Right lobe of liver (tissue), 6 donors: ENCODE measurements around the gene ABCB4. TPM values are rescaled to one million over a fixed set of nuclear protein-coding genes. Genes with fewer than 3 reads are reported as not detected.

Experiments
- ATAC-seq, 4 donors: fragments of 200-7000 bp; cut with Tn5 transposase; one replicate each; pipeline ENCODE4 v1.9.1; 2020; ENCODE audit warnings: mild to moderate bottlenecking in 4 of 4, moderate library complexity in 4 of 4
- DNase-seq, 3 donors: peaks; one replicate each; pipeline ENCODE4 v3.0.0-alpha.2; 2020
- H3K27ac ChIP-seq, 3 donors: fragments of 200-600 bp; one replicate each; pipeline ENCODE4 v1.8.0; 2022
- H3K27me3 ChIP-seq, 2 donors: fragments of 200-600 bp; one replicate each; pipeline ENCODE4 v1.8.0; 2022
- H3K36me3 ChIP-seq, 4 donors: fragments of 200-600 bp; sonication (generic) in 1 of 4; one replicate each; pipeline versions ENCODE4 v1.5.1 to v1.8.0; 2017 to 2022; ENCODE audit warnings: control low read depth in 1 of 4
- H3K4me1 ChIP-seq, 4 donors: fragments of 200-600 bp; sonication (generic) in 1 of 4; one replicate each; pipeline versions ENCODE4 v1.5.1 to v1.8.0; 2017 to 2022; ENCODE audit warnings: control low read depth in 1 of 4
- H3K4me3 ChIP-seq, 3 donors: fragments of 200-600 bp; one replicate each; pipeline ENCODE4 v1.8.0; 2022
- H3K9me3 ChIP-seq, 4 donors: fragments of 200-600 bp; sonication (generic) in 1 of 4; one replicate each; pipeline versions ENCODE4 v1.5.1 to v1.8.0; 2017 to 2022; ENCODE audit warnings: control low read depth in 1 of 4
- CTCF ChIP-seq, 4 donors: fragments of 200-600 bp in 3 of 4; fragments of 450-650 bp in 1 of 4; IDR thresholded peaks; one replicate each; pipeline versions ENCODE4 v1.5.1 to v1.8.0; 2016 to 2022; ENCODE audit warnings: antibody characterized with exemption in 4 of 4, mild to moderate bottlenecking in 2 of 4
- POLR2A ChIP-seq: fragments of 450-650 bp; IDR thresholded peaks from one replicate; pipeline ENCODE4 v1.6.1; 2017; ENCODE audit warnings: antibody characterized with exemption, mild to moderate bottlenecking
- WGBS: methylation state at CpG from one replicate; pipeline ENCODE4 v1.1.6; 2018; ENCODE audit warnings: low coverage, low lambda C conversion rate; ENCODE audit not compliant: insufficient coverage; ENCODE audit errors: missing lambda C conversion rate; 5-methylcytosine and 5-hydroxymethylcytosine counted together
- intact Hi-C, 2 donors: fragments of 100-400 bp; cut with DNase I; formaldehyde crosslinking; loops; one replicate each; pipeline versions ENCODE4 v1.11.2 to v1.14.1; 2022
- total RNA-seq, 6 experiments: library from RNA; depleted of rRNA in 2 of 6; stranded (reverse); fragments of >200 nt in 2 of 6; fragmentation: NEBNext Ultra II Directional in 3 of 6; extraction: Animal tissue kit (Norgen Biotek cat#: 25700) in 3 of 6; gene quantifications; one replicate each; pipeline versions ENCODE4 v1.1.0 to v1.2.4, GENCODE V29; 2016 to 2023
- donor health status: DM: no; HTN: yes; CAD: no.
- donor health status: DM: no; HTN: no; CAD: no.
- donor health status: DM: no; HTN: no; CAD: no.
- donor health status: DM: no; HTN: yes; CAD: no.
- donor health status: DM: no; HTN: yes; CAD: no.

ABCB4 gene
- total RNA-seq, 6 experiments from 2014 or later, result 57.2 to 189 (median 115) TPM

- DNase-seq, result no peak
- Histone ChIP-seq H3K9me3 (no peaks in the 10 kb centered on the region), H3K4me3 (no peak overlapping the region), H3K27ac (no peak overlapping the region), H3K4me1 (no peaks in the 10 kb centered on the region), H3K27me3 (no peaks in the 10 kb centered on the region), H3K36me3 (peaks cover 0 to 14% (median 6%) of the 10 kb centered on the region in 4 donors)
- TF ChIP-seq POLR2A (no peak), CTCF (IDR thresholded peaks at IDR 0.05) (no peak)
- no peak for ATAC-seq
- 94% methylated on average over 3 of the region's 3 CpGs for WGBS
- intact Hi-C loops, result no loop called here
Observed at GRCh38 chr7:87354749-87355148, 120.7 kb downstream of the ABCB4 start.

Other genes starting within 250 kb of the ABCB4 start
- 10 to 100 TPM; 11.5 to 24.7 (median 17.3) TPM for gene CROT, start 130.0 kb downstream of the ABCB4 start, total RNA-seq
- gene ABCB1, start 125.2 kb upstream of the ABCB4 start, total RNA-seq, result 10 to 100 TPM; 29.4 to 68.5 (median 51.0) TPM
- 10 to 100 TPM in 2 of 6 experiments, 1 to 10 TPM in 4; 4.2 to 11.9 (median 7.3) TPM for gene RUNDC3B, start 152.7 kb upstream of the ABCB4 start, total RNA-seq